ENCODE data around the gene PDZRN3. TPM values are rescaled to one million over a fixed set of nuclear protein-coding genes. Genes with fewer than 3 reads are reported as not detected.

Gene PDZRN3
- total RNA-seq, 1 donor from 2014 or later: 28.7 TPM

DNA sequence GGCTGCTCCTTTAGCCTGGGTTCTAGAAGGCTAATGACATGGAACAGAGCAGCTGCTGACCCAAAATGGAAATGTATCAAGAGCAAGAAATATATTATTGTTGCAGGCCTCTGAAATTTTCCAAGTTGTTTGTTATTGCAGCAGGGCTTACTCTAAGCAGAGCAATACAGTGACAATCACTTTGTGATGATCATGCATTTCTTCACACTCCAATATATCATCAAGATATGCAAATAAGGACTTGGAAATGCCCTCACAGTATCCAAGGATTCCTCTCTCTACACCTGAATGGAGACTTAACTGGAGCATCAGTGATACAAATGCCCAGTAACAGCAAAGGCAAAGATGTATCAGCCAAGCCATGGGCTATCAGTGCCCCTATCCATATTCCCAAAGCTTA lies 89.6 kb downstream of the PDZRN3 start:
- Mint-ChIP-seq H3K9me3 (ENCODE audit: low read depth) (peaks cover 6% of the 10 kb centered on the region), H3K4me1 (ENCODE audit: low read depth) (no peaks in the 10 kb centered on the region), H3K27ac (no peak overlapping the region), H3K36me3 (ENCODE audit: insufficient read depth) (peaks cover 5% of the 10 kb centered on the region), H3K27me3 (no peaks in the 10 kb centered on the region), H3K4me3 (ENCODE audit: low read depth) (no peak overlapping the region)
- DNase-seq (ENCODE audit: low spot score, unreplicated experiment): no peak
- TF ChIP-seq, protein P1, sequence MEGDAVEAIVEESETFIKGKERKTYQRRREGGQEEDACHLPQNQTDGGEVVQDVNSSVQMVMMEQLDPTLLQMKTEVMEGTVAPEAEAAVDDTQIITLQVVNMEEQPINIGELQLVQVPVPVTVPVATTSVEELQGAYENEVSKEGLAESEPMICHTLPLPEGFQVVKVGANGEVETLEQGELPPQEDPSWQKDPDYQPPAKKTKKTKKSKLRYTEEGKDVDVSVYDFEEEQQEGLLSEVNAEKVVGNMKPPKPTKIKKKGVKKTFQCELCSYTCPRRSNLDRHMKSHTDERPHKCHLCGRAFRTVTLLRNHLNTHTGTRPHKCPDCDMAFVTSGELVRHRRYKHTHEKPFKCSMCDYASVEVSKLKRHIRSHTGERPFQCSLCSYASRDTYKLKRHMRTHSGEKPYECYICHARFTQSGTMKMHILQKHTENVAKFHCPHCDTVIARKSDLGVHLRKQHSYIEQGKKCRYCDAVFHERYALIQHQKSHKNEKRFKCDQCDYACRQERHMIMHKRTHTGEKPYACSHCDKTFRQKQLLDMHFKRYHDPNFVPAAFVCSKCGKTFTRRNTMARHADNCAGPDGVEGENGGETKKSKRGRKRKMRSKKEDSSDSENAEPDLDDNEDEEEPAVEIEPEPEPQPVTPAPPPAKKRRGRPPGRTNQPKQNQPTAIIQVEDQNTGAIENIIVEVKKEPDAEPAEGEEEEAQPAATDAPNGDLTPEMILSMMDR (IDR thresholded peaks at IDR 0.05; ENCODE audit: unreplicated experiment): no peak

DNA sequence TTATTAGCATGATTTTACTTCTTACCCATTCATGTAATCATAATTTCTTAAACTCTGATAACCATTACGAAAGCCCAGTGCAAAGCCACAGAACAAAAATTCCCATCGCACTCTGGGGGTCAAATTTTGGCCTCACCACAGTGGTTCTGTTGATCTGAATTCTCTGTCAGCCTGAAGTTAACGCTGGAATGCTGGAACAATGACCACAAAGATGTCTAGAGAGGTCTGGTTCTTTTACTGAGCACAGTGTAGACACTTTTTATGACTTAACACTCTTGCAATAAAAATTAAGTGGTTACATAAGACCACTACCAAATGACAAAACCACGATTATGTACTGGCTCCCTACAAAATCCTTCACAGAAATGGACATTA lies 94.7 kb downstream of the PDZRN3 start:
- DNase-seq (ENCODE audit: low spot score, unreplicated experiment): no peak
- TF ChIP-seq, protein P1 (IDR thresholded peaks at IDR 0.05; ENCODE audit: unreplicated experiment): no peak
- Mint-ChIP-seq H3K4me3 (ENCODE audit: low read depth) (no peak overlapping the region), H3K36me3 (ENCODE audit: insufficient read depth) (peaks cover 5% of the 10 kb centered on the region), H3K4me1 (ENCODE audit: low read depth) (peaks cover 17% of the 10 kb centered on the region), H3K27ac (no peak overlapping the region), H3K9me3 (ENCODE audit: low read depth) (peaks cover 6% of the 10 kb centered on the region), H3K27me3 (peaks cover 3% of the 10 kb centered on the region)

DNA sequence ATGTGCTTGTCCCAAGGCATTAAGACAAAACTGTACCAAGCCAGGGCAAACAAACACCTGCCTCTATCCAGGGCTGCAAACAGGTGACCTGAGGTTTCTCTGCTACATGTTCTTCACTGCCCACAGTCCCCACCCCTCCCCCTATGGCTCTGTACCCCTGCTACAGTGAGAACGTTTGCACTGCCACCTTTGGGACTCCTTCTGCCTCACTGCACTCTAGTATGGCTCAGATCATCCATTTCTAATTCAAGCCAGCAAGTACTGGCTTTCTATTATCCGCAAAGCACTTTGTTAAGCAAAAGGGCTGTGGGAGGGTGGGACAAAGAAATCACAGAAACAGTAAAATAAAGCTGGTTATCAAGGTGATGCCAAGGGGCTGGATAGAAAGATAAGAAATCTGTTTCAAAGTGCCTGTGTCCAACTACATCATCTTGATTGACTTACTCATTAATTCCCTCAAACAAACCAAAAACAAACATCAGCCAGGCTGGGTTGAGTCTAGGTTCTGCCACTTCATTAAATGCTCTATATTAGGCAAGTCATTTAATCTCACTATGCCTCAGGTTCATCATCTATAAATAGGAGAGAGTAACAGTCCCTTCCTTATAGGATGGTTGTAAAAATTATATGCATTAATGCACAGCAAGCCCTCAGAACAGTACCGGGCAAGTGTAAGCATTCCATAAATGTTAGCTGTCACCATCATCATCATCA lies 95.3 kb downstream of the PDZRN3 start:
- Mint-ChIP-seq H3K27ac (no peak overlapping the region), H3K4me3 (ENCODE audit: low read depth) (no peak overlapping the region), H3K9me3 (ENCODE audit: low read depth) (peaks cover 6% of the 10 kb centered on the region), H3K27me3 (peaks cover 3% of the 10 kb centered on the region), H3K36me3 (ENCODE audit: insufficient read depth) (peaks cover 5% of the 10 kb centered on the region), H3K4me1 (ENCODE audit: low read depth) (peaks cover 17% of the 10 kb centered on the region)
- DNase-seq (ENCODE audit: low spot score, unreplicated experiment): no peak
- TF ChIP-seq, protein P1 (IDR thresholded peaks at IDR 0.05; ENCODE audit: unreplicated experiment): no peak

DNA sequence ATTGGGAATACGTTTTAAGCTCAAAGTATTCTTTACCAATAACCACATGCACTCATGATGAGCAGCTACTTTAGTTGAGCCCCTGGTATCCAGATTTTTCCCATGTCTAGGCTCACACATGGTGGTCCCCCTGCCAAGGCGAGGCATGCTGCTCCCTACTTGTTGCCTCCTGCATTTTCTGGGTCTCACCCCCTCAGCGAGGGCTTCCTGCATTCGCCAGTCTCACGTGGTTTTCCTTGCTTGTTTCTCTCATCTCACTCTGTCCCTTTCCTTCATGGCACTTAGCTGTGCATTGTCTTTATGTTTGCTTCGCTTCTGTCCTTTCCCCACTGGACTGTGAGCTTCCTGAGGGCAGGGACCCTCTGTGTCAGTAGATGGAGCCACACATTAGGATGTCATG lies 99.2 kb downstream of the PDZRN3 start:
- H3K4me3 Mint-ChIP-seq (ENCODE audit: low read depth): no peak overlapping the region
- no peak overlapping the region for H3K27ac Mint-ChIP-seq
- peaks cover 6% of the 10 kb centered on the region for H3K36me3 Mint-ChIP-seq (ENCODE audit: insufficient read depth)
- peaks cover 3% of the 10 kb centered on the region for H3K27me3 Mint-ChIP-seq
- TF ChIP-seq, protein P1 (IDR thresholded peaks at IDR 0.05; ENCODE audit: unreplicated experiment): no peak
- H3K4me1 Mint-ChIP-seq (ENCODE audit: low read depth): peaks cover 17% of the 10 kb centered on the region
- H3K9me3 Mint-ChIP-seq (ENCODE audit: low read depth): no peaks in the 10 kb centered on the region
- no peak for DNase-seq (ENCODE audit: low spot score, unreplicated experiment)

DNA sequence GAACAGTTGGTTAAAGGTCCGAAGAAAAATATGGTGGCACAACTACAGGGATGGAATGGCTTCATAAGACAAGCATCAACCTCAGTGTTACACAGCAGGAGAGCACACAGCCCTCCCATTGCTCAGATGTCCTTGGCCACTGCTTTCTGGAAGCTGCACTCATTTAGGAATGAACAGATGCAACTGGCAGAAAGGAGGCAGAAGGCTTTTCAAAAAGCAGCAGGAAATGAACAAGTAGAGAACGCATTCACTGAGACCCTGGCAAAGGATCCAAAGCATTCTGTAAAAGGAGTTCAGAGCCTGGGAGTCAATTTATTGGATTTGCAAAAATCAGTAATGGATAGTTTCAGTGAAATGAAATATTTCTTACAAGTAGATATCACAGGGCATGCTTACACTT lies 101.1 kb downstream of the PDZRN3 start:
- H3K4me3 Mint-ChIP-seq (ENCODE audit: low read depth): no peak overlapping the region
- H3K36me3 Mint-ChIP-seq (ENCODE audit: insufficient read depth): peaks cover 6% of the 10 kb centered on the region
- DNase-seq (ENCODE audit: low spot score, unreplicated experiment): no peak
- H3K27me3 Mint-ChIP-seq: peaks cover 3% of the 10 kb centered on the region
- TF ChIP-seq, protein P1 (IDR thresholded peaks at IDR 0.05; ENCODE audit: unreplicated experiment): no peak
- no peak overlapping the region for H3K27ac Mint-ChIP-seq
- no peaks in the 10 kb centered on the region for H3K9me3 Mint-ChIP-seq (ENCODE audit: low read depth)
- H3K4me1 Mint-ChIP-seq (ENCODE audit: low read depth): peaks cover 5% of the 10 kb centered on the region

All from progenitor cell of endocrine pancreas (in vitro differentiated cells).